IMR-90 (cell line): ENCODE data around the gene ACAP2. TPM values are rescaled to one million over a fixed set of nuclear protein-coding genes. Genes with fewer than 3 reads are reported as not detected.
A peak's percentile ranks its signal among the peaks of the same experiment; 100 is the strongest.

Source experiments
- ATAC-seq: fragments of 200-7000 bp; cut with Tn5 transposase; 2 replicates; pipeline ENCODE4 v1.9.1; 2020; ENCODE audit warnings: low read depth, mild to moderate bottlenecking, moderate library complexity
- BruUV-seq: library from RNA; stranded (reverse); fragments of 400-500 nt; replicated peaks from 2 replicates; lab custom pipeline; 2021; lab: Mats Ljungman, UMichigan
- CTCF ChIA-PET: fragments of 300-600 bp; formaldehyde crosslinking; extraction: SDS; loops from one replicate; lab custom pipeline; 2021; ENCODE audit warnings: antibody characterized with exemption; lab: Yijun Ruan, JAX
- POLR2A ChIA-PET: fragments of 300-600 bp; sonication (Branson Sonifier 250); formaldehyde crosslinking; loops from one replicate; lab custom pipeline; 2022; ENCODE audit warnings: antibody characterized with exemption; ENCODE audit not compliant: unreplicated experiment; lab: Charles Lee
- DNase-seq: peaks from one replicate; pipeline ENCODE4 v3.0.0; 2013
- H2AFZ ChIP-seq: replicated peaks from 2 replicates; pipeline ENCODE3; 2013; ENCODE audit warnings: low read length, mild to moderate bottlenecking; ENCODE audit not compliant: poor library complexity
- H2AK5ac ChIP-seq: 2 replicates; pipeline ENCODE4 v1.6.1; 2013; ENCODE audit warnings: low read depth, low read length, inconsistent platforms
- H2AK9ac ChIP-seq: replicated peaks from 2 replicates; pipeline ENCODE3; 2013; ENCODE audit warnings: mild to moderate bottlenecking, low read depth, low read length, moderate library complexity; ENCODE audit not compliant: poor library complexity
- H2BK120ac ChIP-seq: 2 replicates; pipeline ENCODE4 v1.6.1; 2013; ENCODE audit warnings: low read depth, low read length, inconsistent platforms
- H2BK15ac ChIP-seq: 3 replicates; pipeline ENCODE4 v1.6.1; 2013; ENCODE audit warnings: low read depth, low read length, inconsistent platforms
- H2BK20ac ChIP-seq: 2 replicates; pipeline ENCODE4 v1.6.1; 2013; ENCODE audit warnings: low read depth, mild to moderate bottlenecking, inconsistent platforms, low read length, moderate library complexity
- H2BK5ac ChIP-seq: 2 replicates; pipeline ENCODE4 v1.6.1; 2013; ENCODE audit warnings: mild to moderate bottlenecking, low read depth, low read length, inconsistent platforms; ENCODE audit not compliant: poor library complexity, severe bottlenecking
- H3K14ac ChIP-seq: replicated peaks from 2 replicates; pipeline ENCODE4 v1.6.1; 2013; ENCODE audit warnings: low read depth, low read length, inconsistent platforms
- H3K18ac ChIP-seq: 2 replicates; pipeline ENCODE4 v1.6.1; 2013; ENCODE audit warnings: low read depth, low read length, control low read depth
- H3K23ac ChIP-seq: 2 replicates; pipeline ENCODE4 v1.6.1; 2013; ENCODE audit warnings: low read depth, low read length, inconsistent platforms
- H3K27ac ChIP-seq: 2 replicates; pipeline ENCODE4 v1.5.1; 2013; ENCODE audit warnings: mild to moderate bottlenecking, control low read depth, low read length; ENCODE audit not compliant: insufficient read depth
- H3K27me3 ChIP-seq: 2 replicates; pipeline ENCODE4 v1.6.1; 2013; ENCODE audit warnings: low read length; ENCODE audit not compliant: control insufficient read depth, insufficient read depth
- H3K36me3 ChIP-seq: 2 replicates; pipeline ENCODE4 v1.6.1; 2013; ENCODE audit warnings: low read length, mixed read lengths; ENCODE audit not compliant: control insufficient read depth, insufficient read depth
- H3K4ac ChIP-seq: 2 replicates; pipeline ENCODE4 v1.6.1; 2013; ENCODE audit warnings: low read depth, low read length, inconsistent platforms
- H3K4me1 ChIP-seq: 2 replicates; pipeline ENCODE4 v1.6.1; 2013; ENCODE audit warnings: low read length, mixed read lengths; ENCODE audit not compliant: control insufficient read depth, insufficient read depth
- H3K4me2 ChIP-seq: 2 replicates; pipeline ENCODE4 v1.6.1; 2013; ENCODE audit warnings: low read depth, mild to moderate bottlenecking, control low read depth, low read length, moderate library complexity
- H3K4me3 ChIP-seq: 2 replicates; pipeline ENCODE4 v1.5.1; 2013; ENCODE audit warnings: low read depth, mild to moderate bottlenecking, control low read depth, low read length, moderate library complexity; ENCODE audit not compliant: insufficient read depth
- H3K56ac ChIP-seq: 2 replicates; pipeline ENCODE4 v1.6.1; 2013; ENCODE audit warnings: low read length, inconsistent platforms; ENCODE audit not compliant: insufficient read depth; ENCODE audit errors: extremely low read depth
- H3K79me1 ChIP-seq, 2 experiments: 2 replicates each; pipeline ENCODE4 v1.6.1; 2013; ENCODE audit warnings: low read length in 2 of 2, inconsistent platforms in 1 of 2, low read depth in 1 of 2
- H3K9ac ChIP-seq: 2 replicates; pipeline ENCODE4 v1.6.1; 2013; ENCODE audit warnings: low read depth, low read length, control low read depth
- H3K9me1 ChIP-seq: 2 replicates; pipeline ENCODE4 v1.6.1; 2013; ENCODE audit warnings: low read length, inconsistent platforms; ENCODE audit not compliant: insufficient read depth
- H3K9me3 ChIP-seq: 2 replicates; pipeline ENCODE4 v1.6.1; 2013; ENCODE audit warnings: low read length; ENCODE audit not compliant: control insufficient read depth, insufficient read depth
- H4K20me1 ChIP-seq: 2 replicates; pipeline ENCODE4 v1.6.1; 2013; ENCODE audit warnings: low read length, inconsistent platforms; ENCODE audit not compliant: insufficient read depth
- H4K5ac ChIP-seq: 2 replicates; pipeline ENCODE4 v1.6.1; 2013; ENCODE audit warnings: mild to moderate bottlenecking, low read depth, low read length, control low read depth
- H4K8ac ChIP-seq, 2 experiments: 2 replicates each; pipeline ENCODE4 v1.6.1; 2013; ENCODE audit warnings: low read depth in 2 of 2, low read length in 2 of 2, control low read depth in 1 of 2, inconsistent platforms in 1 of 2
- H4K91ac ChIP-seq: 2 replicates; pipeline ENCODE4 v1.6.1; 2013; ENCODE audit warnings: low read depth, low read length, inconsistent platforms; ENCODE audit not compliant: insufficient read depth
- CEBPB ChIP-seq: IDR thresholded peaks from 2 replicates; pipeline ENCODE4 v1.6.1; 2012; ENCODE audit warnings: low read depth, low read length, improper control_type of control experiment
- RFX5 ChIP-seq: IDR thresholded peaks from 2 replicates; pipeline ENCODE4 v1.8.0; 2012; ENCODE audit warnings: low read depth, mild to moderate bottlenecking, low read length, moderate library complexity
- WGBS, 2 experiments: methylation state at CpG; one replicate each; pipeline versions ENCODE4 v1.1.5 to v1.1.7; 2013; ENCODE audit warnings: missing lambda C conversion rate in 2 of 2; ENCODE audit not compliant: insufficient read length in 1 of 2; ENCODE audit errors: extremely low coverage in 2 of 2; 5-methylcytosine and 5-hydroxymethylcytosine counted together
- dilution Hi-C: fragments of 300-500 bp; cut with HindIII; formaldehyde crosslinking; loops from one replicate; pipeline ENCODE4 v1.14.3; 2018; ENCODE audit warnings: low sequenced_read_pairs; ENCODE audit not compliant: unreplicated experiment
- in situ Hi-C: fragments of 300-500 bp; cut with MboI; formaldehyde crosslinking; loops from 3 replicates; pipeline ENCODE4 v1.14.3; 2019; ENCODE audit warnings: low sequenced_read_pairs, inconsistent platforms, mixed read lengths
- intact Hi-C: fragments of 100-400 bp; cut with micrococcal nuclease; formaldehyde crosslinking; loops from 2 replicates; pipeline ENCODE4 v1.10.0; 2022
- polyA plus RNA-seq, 3 experiments: library from polyadenylated mRNA; depleted of rRNA; stranded (reverse); fragments of >200 nt; gene quantifications; 2 replicates each; pipeline ENCODE4 v1.2.3, GENCODE V29; 2012; ENCODE audit warnings: low replicate concordance in 1 of 3
- total RNA-seq: library from RNA; depleted of rRNA; stranded (reverse); fragments of >200 nt; gene quantifications from 2 replicates; pipeline ENCODE4 v1.2.3, GENCODE V29; 2012

ACAP2 gene
- total and polyA plus RNA-seq, 2 of the 4 experiments (the other 2 are of a cell fraction) = 11.9 to 35.1 TPM

- H2BK20ac ChIP-seq = no peak overlapping the region
- BruUV-seq = no TSS peak
- H3K4me3 ChIP-seq = no peak overlapping the region
- H3K36me3 ChIP-seq = no peaks in the 10 kb centered on the region
- H3K4ac ChIP-seq = no peak overlapping the region; the same call in 1 of the 2 replicates
- intact Hi-C loops (loop anchor here (10.0 kb wide), 1 partner anchor 101 kb away; no protein-coding TSS in a partner anchor), dilution Hi-C loops (no loop called here), in situ Hi-C loops (loop anchor here (10.0 kb wide), 1 partner anchor 141 kb away; no protein-coding TSS in a partner anchor)
- no peak overlapping the region for H4K91ac ChIP-seq
- no peak for ATAC-seq
- 88% methylated on average over 13 of the region's 22 CpGs; no CpG with 5 or more reads in 1 of the 2 experiments for WGBS, 2 experiments
- H3K9me1 ChIP-seq = peaks cover 10% of the 10 kb centered on the region
- no peak overlapping the region for H2BK5ac ChIP-seq
- peak overlapping the region; percentile 13 for H2AK9ac ChIP-seq
- no peak overlapping the region for H2BK120ac ChIP-seq
- ChIA-PET CTCF (interaction anchor here (1.1 to 1.2 kb wide), 2 partner anchors 15 to 67 kb away, joined by 3 read pairs; partner anchors contain the start of gene XXYLT1), POLR2A (no interaction called here)
- no peak overlapping the region for H3K27ac ChIP-seq
- peaks cover 28 to 61% of the 10 kb centered on the region in 2 experiments for H3K79me1 ChIP-seq
- DNase-seq = no peak
- no peaks in the 10 kb centered on the region for H3K27me3 ChIP-seq
- H3K4me1 ChIP-seq = peaks cover 20% of the 10 kb centered on the region
- no peak overlapping the region for H4K8ac ChIP-seq
- H4K20me1 ChIP-seq = no peaks in the 10 kb centered on the region; the same call in 1 of the 2 replicates
- H3K18ac ChIP-seq = no peak overlapping the region
- no peak overlapping the region for H4K5ac ChIP-seq
- H2AFZ ChIP-seq = no peak overlapping the region
- no peak overlapping the region for H3K9ac ChIP-seq
- TF ChIP-seq RFX5 (no peak), CEBPB (no peak)
- H3K9me3 ChIP-seq = no peaks in the 10 kb centered on the region
- no peak overlapping the region for H3K23ac ChIP-seq
- no peak overlapping the region for H3K14ac ChIP-seq
- H2AK5ac ChIP-seq = no peak overlapping the region
- H2BK15ac ChIP-seq = no peak overlapping the region
- H3K56ac ChIP-seq = no peak overlapping the region
- no peak overlapping the region for H3K4me2 ChIP-seq
Observed at GRCh38 chr3:195255571-195256501, 187.0 kb downstream of the ACAP2 start.
